ENCODE results near the gene ENOX2.

ENOX2 gene

GRCh38 chrX:130594453-130594916 is 308.5 kb downstream of the ENOX2 start:
- DNase-seq = no peak

GRCh38 chrX:130593911-130594310 is 309.1 kb downstream of the ENOX2 start:
- DNase-seq = no peak

- DNase-seq = no peak
Measured at GRCh38 chrX:130592204-130592603, 310.8 kb downstream of the ENOX2 start.

- DNase-seq = no peak
Measured at GRCh38 chrX:130578906-130579305, 324.1 kb downstream of the ENOX2 start.

GRCh38 chrX:130577431-130577830 is 325.6 kb downstream of the ENOX2 start:
- no peak for DNase-seq

- DNase-seq = peak; percentile 12
Measured at GRCh38 chrX:130575831-130576389, 327.1 kb downstream of the ENOX2 start.

Data from COR-L47 (cell line).